ENCODE results near the gene AP4M1. TPM values are rescaled to one million over a fixed set of nuclear protein-coding genes. Genes with fewer than 3 reads are reported as not detected.

Gene AP4M1
- total and polyA plus RNA-seq, 9 of the 15 experiments (the other 6 are each of a cell fraction or from before 2014, with no cell fraction given), result 1.3 to 30.9 (median 14.1) TPM

DNA sequence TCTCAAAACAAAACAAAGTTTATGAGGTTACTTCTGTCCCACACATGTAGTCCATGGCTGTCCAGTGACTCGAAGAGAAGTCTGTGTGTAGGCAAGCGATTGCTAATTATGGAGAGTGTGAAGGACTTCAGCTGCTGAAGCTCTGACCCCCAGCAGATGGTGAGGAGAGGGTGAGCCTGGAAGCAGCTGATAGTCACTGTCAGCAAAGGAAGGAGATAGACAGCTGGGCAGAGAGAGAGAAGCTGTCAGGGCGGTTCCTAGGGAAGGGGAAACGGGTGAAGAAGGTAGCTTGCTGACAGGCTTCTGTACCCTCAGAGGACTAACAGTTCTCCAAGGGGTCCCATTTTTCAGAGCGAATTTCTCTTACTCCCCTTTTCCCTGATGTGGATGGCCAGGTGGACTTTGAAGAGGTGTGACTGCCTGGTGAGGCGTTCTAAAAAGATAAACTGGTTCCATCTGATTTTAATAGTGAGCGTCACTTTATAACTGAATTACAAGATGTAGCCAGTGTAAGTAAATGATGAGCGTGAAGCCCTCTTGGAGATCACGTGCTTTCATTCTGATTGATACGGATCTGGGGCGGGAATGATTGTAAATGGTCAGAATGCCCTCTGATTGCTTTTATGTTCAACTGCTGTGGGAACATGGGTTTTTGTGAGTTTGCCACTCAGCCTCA, 39.8 kb upstream of the AP4M1 start (continued):
- TF ChIP-seq, protein P1, sequence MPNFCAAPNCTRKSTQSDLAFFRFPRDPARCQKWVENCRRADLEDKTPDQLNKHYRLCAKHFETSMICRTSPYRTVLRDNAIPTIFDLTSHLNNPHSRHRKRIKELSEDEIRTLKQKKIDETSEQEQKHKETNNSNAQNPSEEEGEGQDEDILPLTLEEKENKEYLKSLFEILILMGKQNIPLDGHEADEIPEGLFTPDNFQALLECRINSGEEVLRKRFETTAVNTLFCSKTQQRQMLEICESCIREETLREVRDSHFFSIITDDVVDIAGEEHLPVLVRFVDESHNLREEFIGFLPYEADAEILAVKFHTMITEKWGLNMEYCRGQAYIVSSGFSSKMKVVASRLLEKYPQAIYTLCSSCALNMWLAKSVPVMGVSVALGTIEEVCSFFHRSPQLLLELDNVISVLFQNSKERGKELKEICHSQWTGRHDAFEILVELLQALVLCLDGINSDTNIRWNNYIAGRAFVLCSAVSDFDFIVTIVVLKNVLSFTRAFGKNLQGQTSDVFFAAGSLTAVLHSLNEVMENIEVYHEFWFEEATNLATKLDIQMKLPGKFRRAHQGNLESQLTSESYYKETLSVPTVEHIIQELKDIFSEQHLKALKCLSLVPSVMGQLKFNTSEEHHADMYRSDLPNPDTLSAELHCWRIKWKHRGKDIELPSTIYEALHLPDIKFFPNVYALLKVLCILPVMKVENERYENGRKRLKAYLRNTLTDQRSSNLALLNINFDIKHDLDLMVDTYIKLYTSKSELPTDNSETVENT (CRISPR knock-in tag; IDR thresholded peaks at IDR 0.05), result no peak
- no peak; a peak in 1 of 3 replicates for TF ChIP-seq CBX3 (IDR thresholded peaks at IDR 0.05; ENCODE audit: borderline replicate concordance in 1 of 2, low read length in 2 of 2)
- no peak for TF ChIP-seq KAT8 (IDR thresholded peaks at IDR 0.05; ENCODE audit: low read depth)
- TF ChIP-seq BDP1 (IDR thresholded peaks at IDR 0.05; ENCODE audit: insufficient read depth, insufficient read length), result no peak
- TF ChIP-seq GTF2A2 (tag; IDR thresholded peaks at IDR 0.05), result no peak
- peak; percentile 87 for TF ChIP-seq NFIC (IDR thresholded peaks at IDR 0.05)
- peak in 1 of 2 experiments; percentile 46; a peak in 1 of 4 replicates for TF ChIP-seq SIN3A (IDR thresholded peaks at IDR 0.05; ENCODE audit: borderline replicate concordance in 2 of 2, control insufficient read depth in 1 of 2, low read depth in 2 of 2, low read length in 2 of 2)
- no peak for TF ChIP-seq PTBP1 (IDR thresholded peaks at IDR 0.05; ENCODE audit: low read depth, low read length)
- TF ChIP-seq THRB (CRISPR knock-in tag; conservative IDR thresholded peaks at IDR 0.05), result no peak
- no peak for TF ChIP-seq SMARCA4 (IDR thresholded peaks at IDR 0.05)
- TF ChIP-seq, protein P2, sequence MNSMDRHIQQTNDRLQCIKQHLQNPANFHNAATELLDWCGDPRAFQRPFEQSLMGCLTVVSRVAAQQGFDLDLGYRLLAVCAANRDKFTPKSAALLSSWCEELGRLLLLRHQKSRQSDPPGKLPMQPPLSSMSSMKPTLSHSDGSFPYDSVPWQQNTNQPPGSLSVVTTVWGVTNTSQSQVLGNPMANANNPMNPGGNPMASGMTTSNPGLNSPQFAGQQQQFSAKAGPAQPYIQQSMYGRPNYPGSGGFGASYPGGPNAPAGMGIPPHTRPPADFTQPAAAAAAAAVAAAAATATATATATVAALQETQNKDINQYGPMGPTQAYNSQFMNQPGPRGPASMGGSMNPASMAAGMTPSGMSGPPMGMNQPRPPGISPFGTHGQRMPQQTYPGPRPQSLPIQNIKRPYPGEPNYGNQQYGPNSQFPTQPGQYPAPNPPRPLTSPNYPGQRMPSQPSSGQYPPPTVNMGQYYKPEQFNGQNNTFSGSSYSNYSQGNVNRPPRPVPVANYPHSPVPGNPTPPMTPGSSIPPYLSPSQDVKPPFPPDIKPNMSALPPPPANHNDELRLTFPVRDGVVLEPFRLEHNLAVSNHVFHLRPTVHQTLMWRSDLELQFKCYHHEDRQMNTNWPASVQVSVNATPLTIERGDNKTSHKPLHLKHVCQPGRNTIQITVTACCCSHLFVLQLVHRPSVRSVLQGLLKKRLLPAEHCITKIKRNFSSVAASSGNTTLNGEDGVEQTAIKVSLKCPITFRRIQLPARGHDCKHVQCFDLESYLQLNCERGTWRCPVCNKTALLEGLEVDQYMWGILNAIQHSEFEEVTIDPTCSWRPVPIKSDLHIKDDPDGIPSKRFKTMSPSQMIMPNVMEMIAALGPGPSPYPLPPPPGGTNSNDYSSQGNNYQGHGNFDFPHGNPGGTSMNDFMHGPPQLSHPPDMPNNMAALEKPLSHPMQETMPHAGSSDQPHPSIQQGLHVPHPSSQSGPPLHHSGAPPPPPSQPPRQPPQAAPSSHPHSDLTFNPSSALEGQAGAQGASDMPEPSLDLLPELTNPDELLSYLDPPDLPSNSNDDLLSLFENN (IDR thresholded peaks at IDR 0.05; ENCODE audit: low read depth in 2 of 2, low read length in 2 of 2), result peak in 1 of 2 experiments; percentile 63; a peak in 1 of 4 replicates
- no peak for TF ChIP-seq KDM4B (IDR thresholded peaks at IDR 0.05; ENCODE audit: borderline replicate concordance in 2 of 2, low read depth in 1 of 2)
- no peak for TF ChIP-seq SMARCB1 (IDR thresholded peaks at IDR 0.05; ENCODE audit: insufficient read length, low read depth)
- no peak for TF ChIP-seq ZNF239 (CRISPR knock-in tag; IDR thresholded peaks at IDR 0.05)
- no peak for TF ChIP-seq ZKSCAN3 (CRISPR knock-in tag; IDR thresholded peaks at IDR 0.05)
- TF ChIP-seq CC2D1A (IDR thresholded peaks at IDR 0.05), result peak; percentile 91; the same call in 1 of the 2 replicates
- TF ChIP-seq RB1 (IDR thresholded peaks at IDR 0.05; ENCODE audit: low read depth), result no peak
- 0 out of 2 replicates have a peak, but pooled peaks have one; percentile 57 for TF ChIP-seq MYNN (IDR thresholded peaks at IDR 0.05)
- no peak for TF ChIP-seq MYNN (CRISPR knock-in tag; IDR thresholded peaks at IDR 0.05)
- TF ChIP-seq CBFB (CRISPR knock-in tag; IDR thresholded peaks at IDR 0.05), result no peak
- peak; percentile 93 to 94 for TF ChIP-seq TRIM24 (IDR thresholded peaks at IDR 0.05)
- no peak for TF ChIP-seq MEF2D (tag; conservative IDR thresholded peaks at IDR 0.05; ENCODE audit: low read depth)

All from K562 (cell line).